NCI-H146 treated with DMSO at 0.1 percent for 48 hours (cell line): ENCODE measurements around the gene KIAA0408.

Source experiments
- DNase-seq: peaks from one replicate; lab custom pipeline; 2025; ENCODE audit not compliant: unreplicated experiment; lab: John Stamatoyannopoulos, UW

The KIAA0408 gene

DNA sequence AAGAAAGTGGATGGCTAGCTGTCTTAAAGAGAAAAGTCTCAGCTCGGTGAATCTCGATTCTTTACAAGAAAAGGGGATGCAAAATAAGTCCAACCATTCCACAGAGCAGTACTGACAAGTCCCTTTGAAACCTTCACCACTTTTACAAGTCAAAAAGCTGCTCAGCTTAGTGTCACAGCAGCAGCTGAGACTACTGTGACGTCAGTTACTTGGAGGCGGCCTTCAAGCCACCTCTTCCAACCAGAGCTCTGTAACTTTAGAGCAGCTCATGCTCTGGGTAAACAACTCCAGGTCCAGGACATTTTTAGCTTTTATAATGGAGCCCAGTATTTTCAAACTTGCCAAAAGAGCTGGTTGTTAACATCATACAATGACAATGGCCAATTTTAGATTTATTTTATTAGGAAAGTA lies at the start of gene KIAA0408:
Gene KIAA0408 (minus strand): TSS at position 159 of the 411 bp plus-strand sequence. CDS start 5,408 bp downstream, outside the sequence.
- DNase-seq, result no peak

DNA sequence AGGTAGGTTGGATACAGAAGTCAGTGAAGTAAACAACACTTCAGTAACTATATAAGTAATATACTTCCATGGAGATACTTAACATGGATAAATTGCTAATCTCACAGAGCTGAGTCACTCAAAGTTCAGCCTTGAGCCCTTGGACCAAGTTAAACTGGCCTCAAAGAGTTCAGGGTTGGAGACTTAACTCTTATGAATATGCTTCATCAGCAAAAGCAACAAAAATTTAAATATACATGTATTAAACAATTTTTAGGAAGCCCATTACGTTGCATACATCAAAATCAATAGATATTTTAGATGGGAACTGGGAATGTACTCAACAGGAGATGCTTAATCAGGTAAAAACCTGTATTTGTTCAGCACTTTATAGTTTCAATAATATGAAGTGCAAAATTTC lies 47.7 kb upstream of the KIAA0408 start:
- no peak for DNase-seq

DNA sequence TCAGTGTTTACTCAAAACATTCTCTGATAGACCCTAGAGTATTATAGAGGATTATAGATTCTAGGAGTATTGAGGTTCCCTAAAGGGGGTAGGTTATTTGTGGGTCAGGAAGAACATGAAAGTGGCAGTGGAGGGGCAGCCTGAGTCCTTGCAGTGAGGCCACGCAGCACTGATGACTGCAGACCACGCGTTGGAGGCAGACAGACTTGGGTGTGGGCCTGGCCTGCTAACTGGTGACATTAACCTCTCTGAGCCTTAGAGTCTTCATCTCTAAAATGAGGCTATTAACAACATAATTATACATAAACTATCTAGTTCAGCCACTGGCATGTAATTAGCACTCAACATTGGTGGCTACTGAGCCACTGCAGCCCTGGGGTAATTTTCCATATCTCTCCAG lies 43.8 kb upstream of the KIAA0408 start:
- DNase-seq, result no peak

DNA sequence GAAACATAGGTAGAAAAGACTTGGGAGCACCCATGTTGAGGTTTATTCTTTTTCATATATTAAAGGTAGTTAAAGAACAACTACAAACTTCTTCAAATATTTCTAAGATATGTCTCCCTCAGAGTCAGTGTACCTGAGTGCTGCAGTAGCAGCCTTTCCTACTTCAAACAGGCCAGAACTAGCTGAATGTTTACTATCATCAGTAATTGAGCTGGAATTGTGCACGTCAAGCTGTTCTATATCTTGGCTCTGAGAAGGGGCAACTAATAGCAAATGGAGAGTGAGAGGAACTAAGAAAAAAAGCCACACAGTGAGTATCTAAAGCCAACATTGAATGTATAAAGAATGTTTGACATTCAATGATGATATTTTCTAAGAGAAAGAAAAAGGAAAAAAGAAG lies 38.2 kb upstream of the KIAA0408 start:
- peak; percentile 19 for DNase-seq

DNA sequence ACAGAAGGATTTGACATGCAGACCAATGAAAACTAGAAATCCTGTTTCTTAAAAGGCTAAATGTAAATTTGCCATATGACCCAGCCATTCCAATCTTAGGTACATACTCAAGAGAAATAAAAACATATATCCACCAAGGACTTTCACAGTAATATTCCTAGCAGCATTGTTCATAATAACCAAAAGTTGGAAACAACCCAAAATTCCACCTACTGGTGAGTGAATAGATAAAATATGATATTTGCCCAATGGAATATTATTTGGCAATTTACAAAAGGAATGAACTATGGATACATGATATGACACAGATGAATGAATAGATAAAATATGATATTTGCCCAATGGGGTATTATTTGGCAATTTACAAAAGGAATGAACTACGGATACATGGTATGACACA lies 37.3 kb upstream of the KIAA0408 start:
- no peak for DNase-seq

DNA sequence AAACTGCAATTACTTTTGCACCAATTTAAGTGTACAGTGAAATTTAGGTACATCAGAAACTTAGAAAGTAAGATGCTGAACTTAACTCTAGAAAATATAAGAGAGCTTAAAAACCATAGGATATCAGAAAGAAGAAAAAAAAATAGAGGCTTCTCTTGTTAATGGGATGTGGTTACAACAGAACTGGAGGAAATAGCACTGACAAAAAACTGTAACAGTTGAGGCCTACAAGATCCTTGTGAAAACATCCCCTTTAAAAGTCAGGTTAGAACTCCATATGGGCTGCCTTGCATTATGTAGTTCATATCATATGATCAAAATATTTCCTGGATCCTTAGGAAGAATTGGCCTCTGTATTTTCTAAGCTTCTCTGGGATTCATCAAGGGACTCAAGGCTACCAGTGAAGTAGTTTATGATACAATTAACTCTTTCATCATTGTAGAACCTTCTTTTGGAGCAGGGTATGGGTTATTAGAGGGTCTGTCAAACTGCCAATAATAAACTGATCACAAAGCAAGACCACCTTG lies 35.1 kb upstream of the KIAA0408 start:
- DNase-seq, result no peak

DNA sequence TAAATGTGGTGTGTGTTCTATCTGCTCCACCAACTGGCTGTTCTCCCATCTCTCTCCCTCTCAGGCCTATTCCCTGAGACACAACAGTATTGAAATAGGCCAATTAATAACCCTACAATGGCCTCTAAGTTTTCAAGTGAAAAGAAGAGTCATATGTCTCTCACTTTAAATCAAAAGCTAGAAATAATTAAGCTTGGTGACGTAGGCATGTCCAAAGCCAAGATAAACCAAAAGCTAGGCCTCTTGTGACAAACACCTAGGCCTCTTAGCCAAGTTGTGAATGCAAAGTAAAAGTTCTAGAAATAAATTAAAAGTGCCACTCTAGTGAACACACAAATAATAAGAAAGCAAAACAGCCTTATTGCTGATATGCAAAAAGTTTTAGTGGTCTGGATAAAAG lies 30.1 kb upstream of the KIAA0408 start:
- DNase-seq, result no peak

DNA sequence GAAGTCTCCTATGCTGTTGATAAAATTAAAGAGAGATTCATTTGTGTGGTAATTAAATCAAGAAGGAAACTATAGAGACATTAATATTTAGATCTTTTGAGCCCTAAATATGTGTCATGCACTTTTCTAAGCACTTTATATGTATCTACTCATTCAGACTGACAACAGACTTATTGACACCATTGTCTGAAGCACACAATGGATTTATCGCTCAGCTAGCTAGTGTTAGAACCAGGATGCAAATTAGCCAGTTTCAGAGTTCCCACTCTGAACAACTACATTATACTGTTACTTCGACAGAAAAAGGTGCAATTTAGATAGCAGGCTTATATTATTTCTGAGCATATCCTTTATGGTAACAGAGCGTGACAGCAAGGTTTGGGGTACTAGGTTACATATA lies 27.7 kb upstream of the KIAA0408 start:
- no peak for DNase-seq

DNA sequence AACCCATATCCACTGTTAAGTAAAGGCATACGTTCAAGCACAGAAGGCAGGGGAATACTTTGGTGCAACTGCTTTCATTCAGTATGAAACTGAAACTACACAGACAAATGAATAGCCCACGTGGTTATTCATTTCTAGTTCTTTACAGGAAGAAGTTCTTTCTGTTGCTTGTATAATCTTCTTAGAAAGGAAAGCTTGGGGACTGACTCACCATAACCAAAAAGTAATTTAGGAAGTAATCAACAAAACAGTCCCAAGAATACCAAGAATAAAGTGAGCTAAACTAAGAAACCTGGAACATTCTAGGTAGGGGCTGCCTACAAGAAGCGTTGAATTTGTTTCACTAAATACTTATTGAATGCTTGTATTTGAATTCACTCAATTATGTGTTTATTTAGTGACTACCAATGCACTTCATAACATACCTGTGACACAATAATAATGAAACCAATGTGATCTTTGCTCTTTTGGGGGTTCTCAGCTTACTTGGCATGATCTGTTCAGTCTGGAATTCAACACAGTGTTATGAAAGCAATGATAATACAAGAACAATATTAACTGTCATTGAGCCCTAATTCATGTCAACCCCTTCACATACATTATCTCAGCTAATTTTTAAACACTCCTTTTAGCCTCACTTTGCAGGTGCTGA lies 25.1 kb upstream of the KIAA0408 start:
- DNase-seq, result no peak

DNA sequence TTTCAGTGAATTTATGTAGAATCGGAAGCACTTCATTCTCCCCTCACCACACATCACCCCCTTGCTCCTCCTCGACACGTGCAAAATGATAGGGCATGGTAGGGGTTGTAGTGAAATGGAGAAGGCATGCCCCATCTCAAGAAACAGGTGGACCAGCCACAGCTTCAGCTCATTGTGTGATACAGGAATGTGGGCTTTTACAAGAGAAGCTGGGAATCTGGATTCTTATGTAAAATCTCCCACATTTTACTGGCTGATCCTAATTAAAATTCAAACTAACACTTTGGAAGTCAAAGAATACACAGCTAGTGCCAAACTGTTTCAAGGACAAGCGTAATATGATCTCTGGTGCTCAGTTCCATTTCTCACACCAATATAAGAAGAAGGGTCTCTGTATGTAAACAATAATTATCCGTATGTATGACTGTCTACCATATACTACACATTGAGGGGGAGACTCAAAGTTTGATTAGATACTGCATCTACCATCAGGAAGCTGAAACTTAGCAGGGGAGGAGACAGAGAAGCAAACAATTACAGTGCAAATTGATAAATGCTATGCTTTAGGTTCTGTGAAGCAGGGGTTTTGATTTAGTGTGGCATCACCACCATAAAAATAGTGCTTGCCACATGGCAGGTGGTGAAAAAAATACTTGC lies 24.3 kb upstream of the KIAA0408 start:
- DNase-seq, result no peak

DNA sequence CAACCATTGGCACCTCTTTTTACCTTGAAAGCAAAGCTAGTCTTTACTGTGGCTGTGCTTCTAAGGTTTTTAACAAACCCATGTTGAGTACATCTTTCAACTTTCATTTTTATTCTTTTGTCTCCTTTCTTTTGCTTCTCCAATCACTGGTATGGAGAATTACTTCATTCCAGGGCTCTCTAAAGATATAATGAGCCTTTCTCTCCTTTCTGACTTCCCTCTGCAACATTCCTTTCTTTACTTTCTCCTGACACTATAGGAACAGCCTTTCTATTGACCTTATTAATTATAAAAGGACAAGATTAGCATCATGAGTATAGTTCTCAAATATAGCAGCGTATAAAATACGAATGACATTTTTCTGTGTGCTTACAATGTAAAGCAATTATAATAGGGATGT lies 23.1 kb upstream of the KIAA0408 start:
- DNase-seq, result no peak

DNA sequence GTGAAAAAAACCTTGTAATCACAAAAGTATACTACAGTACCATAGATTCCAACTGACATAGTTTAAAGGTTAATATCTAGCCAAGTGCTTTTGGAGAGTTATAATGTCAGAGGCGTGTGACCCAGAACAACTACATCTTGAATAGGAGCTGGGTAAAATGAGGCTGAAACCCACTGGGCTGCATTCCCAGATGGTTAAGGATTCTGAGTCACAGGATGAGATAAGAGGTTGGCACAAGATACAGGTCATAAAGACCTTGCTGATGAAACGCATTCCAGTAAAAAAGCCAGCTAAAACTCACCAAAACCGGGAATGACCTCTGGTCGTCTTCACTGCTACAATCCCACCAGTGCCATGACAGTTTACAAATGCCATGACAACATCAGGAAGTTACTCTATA lies 22.4 kb upstream of the KIAA0408 start:
- no peak for DNase-seq

DNA sequence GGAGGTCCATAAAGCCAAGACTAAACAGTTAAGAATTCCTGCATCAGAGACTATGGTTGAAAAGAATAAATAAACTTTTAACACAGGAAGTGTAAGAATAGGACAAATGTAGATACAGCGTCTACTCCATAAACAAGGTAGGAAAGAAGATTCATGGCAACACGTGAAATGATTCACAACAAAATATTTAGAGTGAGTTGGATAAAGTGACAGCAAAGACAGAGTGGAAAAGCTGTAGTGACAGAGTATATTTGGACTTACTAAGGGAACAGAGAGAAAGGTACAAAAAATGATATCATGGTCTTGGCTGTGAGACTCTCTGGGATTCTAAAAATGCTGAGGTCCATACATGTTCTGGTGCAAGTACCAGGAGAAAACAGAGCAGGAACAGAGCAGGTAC lies 21.9 kb upstream of the KIAA0408 start:
- DNase-seq, result no peak

DNA sequence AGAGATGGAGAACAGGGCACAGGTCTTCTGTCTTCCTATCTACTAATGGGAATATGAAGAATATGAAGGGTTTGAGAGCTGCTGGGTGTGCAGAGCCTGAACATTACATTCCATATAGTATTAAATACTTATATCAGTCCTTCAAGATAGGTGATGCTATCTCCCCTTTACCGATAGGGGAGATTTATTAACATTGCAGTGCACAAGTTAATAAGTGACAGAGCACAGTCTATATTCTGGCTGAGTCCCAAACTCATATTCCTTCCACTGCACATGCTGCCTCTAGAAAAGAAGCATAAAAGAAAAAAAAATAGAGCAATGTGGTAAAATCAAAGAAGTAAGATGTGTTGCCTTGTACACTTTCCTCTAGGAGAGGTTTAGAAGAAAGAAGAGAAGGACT lies 18.5 kb upstream of the KIAA0408 start:
- DNase-seq, result no peak

DNA sequence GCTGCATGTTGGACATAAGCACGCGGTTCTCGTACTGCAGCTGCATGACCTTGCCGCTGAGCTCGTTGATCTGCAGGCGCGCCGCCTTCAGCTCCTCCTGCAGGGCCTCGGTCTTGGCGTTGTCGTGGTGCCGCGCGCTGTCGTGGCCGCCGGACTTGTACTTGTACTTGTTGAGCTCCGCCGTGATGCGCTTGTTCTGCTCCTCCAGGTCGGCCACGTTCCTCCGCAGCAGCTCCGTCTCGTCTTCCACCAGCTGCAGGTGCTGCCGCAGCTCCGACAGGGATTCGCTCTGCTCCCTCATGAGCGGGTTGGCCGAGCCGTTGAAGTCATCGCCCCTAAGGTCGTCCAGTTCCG lies 16.6 kb upstream of the KIAA0408 start:
- DNase-seq, result no peak

DNA sequence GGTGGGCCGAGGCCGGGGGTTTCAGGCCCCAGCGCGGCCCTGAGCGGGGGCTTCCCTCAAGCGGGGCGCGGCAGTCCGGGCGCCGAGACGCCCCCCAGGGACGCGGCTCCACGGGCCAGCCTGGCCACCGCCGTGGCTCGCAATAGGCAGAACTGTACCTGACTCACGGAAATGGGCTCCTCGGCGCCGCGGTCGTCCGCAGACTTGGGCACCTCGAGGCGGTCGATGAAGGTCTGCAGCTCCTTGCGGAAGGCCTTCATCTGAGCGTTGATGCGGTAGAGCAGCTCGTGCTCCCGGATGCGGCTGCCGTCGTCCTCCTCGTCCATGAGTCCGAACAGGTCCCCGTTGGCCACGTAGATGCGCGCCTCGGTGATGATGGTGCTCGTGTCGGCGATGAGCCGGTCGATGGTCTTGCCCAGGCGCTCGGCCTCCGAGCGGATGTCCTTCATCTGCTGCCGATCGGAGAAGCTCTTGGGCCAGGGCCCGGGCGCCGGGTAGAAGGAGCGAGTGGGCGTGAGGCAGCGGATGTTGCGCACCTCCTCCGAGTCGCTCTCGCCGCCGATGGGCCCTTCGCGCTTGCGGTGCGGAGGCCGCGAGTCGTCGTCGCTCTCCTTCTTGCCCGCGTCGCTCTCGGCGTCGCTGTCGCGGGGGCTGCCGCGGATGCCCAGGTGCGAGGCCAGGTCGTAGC lies 16.1 kb upstream of the KIAA0408 start:
- DNase-seq, result no peak

DNA sequence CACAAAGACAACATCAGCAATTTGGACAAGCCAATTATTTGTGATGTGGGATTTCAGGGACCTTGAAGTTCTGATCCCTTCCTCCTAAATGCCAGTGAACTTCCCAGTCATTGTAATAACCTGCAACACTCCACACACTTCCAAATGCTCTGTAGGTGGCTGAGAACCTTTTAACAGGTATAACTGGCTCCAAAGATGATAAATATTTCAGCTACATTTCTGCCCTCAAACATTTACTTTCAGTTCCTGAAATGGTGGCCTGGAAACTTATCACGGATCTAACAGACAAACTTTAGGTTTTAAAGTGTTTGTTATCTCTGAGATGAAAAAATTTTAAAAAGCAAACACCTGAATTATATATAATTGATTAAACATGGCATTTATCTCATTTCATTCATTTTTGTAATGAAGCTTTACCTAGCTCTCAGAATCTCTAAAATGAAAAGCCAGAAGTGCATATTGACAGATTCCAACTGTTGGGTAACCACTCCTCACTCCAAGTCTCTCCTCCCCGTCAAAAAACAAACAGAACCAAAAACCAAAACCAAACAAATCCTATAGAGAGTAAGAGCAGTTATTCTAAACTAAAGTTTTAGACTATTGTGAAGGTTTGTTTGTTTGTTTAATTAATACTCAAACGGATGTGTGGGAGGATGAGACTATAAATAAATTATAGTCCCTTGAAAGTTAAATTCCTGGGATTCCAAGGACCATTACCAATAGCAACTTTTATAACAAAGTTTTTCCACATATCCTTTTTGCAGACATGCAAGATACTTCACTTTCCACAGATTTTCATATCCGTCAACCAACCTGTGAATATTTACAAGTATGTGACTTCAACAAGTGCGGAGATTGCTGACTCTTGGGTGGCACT lies 12.4 kb upstream of the KIAA0408 start:
- DNase-seq, result no peak

DNA sequence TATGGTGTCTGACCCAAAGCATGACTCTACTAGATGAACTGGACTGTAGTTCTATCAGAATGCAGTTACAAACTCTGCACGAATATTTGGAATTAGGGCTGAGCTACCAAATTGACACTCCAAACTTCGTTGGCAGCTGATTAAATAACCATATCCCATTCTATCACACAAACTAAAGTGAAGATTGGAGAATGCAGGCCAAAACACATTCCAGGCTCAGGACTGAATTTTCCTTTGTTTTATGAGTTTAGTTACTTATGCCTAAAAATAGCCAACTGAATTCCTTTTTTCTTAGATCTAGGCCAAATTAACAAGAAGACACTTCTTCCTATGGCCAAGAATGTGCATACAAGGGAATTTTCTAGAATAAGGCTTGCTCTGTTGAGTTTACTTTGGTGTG lies 9.7 kb upstream of the KIAA0408 start:
- DNase-seq, result no peak

DNA sequence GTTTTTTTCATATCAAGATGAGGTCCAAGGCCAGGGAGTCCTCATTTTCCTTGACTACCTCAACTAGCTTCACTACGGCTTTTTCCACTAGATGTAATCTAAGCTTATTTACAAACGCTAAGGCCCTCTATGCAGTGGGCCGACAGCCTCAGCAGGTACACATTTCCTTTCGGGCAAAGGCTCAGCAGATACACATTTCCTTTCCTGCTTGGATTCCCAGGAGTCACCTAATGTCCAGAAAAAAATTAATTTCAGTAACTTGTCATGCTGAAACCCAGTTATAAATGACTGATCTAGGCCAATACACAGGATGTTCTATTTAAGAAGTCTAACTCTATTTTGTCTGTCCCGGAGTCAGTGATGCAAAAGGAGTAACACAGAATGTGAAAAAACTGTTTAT lies 7.2 kb upstream of the KIAA0408 start:
- DNase-seq, result no peak

DNA sequence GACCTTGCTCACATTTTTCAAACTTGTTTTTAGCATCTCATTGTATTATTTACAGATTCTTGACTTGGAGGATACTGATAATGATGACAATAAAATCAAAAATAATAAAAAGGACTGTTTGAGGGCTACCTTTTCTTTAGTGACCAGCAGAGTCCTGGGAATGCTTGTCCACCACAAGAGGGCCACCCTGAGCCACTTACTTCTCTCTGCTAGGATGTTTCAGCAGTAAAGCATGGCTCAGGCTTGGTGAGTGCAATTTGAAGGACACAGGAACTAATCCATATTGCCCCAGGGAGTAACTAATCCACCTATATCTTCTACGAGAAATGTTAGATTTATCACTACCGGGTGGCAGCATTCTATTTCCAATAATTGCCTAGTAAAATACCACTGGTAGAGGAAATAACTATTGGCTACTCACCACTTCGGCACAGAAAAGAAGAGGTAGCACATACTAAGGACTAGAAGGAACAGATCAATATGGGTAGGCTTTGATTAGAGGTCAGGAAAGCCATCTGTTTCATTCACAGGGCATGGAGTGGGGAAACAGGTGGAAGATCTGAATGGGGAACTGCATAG lies 5.8 kb upstream of the KIAA0408 start:
- peak; percentile 51 for DNase-seq
